Endothelial cell of umbilical vein (primary cell): ENCODE results near the gene RABL3. TPM values are rescaled to one million over a fixed set of nuclear protein-coding genes. Genes with fewer than 3 reads are reported as not detected.

Experiments
- BruUV-seq: library from RNA; stranded (reverse); fragments of 400-500 nt; replicated peaks from 2 replicates; lab custom pipeline; 2021; lab: Mats Ljungman, UMichigan
- CTCF ChIA-PET: fragments of 300-600, 350-600 bp; sonication (Branson Sonifier 250); formaldehyde crosslinking; loops from one replicate; lab custom pipeline; 2021; ENCODE audit warnings: antibody characterized with exemption, inconsistent platforms; lab: Charles Lee
- POLR2A ChIA-PET: fragments of 300-600, 350-600 bp; sonication (Branson Sonifier 250); formaldehyde crosslinking; loops from one replicate; lab custom pipeline; 2021; ENCODE audit warnings: antibody characterized with exemption, inconsistent platforms; lab: Charles Lee
- DNase-seq: peaks from one replicate; pipeline ENCODE4 v3.0.0-alpha.2; 2011; ENCODE audit warnings: low read depth, low spot score
- FAIRE-seq: peaks from 2 replicates; lab custom pipeline; 2011; peaks lifted over from hg19 to GRCh38; lab: Jason Lieb, UNC
- H2AFZ ChIP-seq: 2 replicates; pipeline ENCODE4 v1.6.0; 2012; ENCODE audit warnings: low read depth, low read length, control low read depth, inconsistent platforms
- H3K27ac ChIP-seq: 2 replicates; pipeline ENCODE4 v1.5.1; 2011; ENCODE audit warnings: low read depth, mild to moderate bottlenecking, control low read depth, low read length, moderate library complexity; ENCODE audit not compliant: insufficient read depth
- H3K27me3 ChIP-seq, 2 experiments: 2 replicates each; pipeline versions ENCODE4 v1.6.0 to v1.6.1; 2011; ENCODE audit warnings: low read length in 2 of 2, mixed read lengths in 1 of 2; ENCODE audit not compliant: control insufficient read depth in 2 of 2, insufficient read depth in 2 of 2
- H3K36me3 ChIP-seq, 2 experiments: 2 replicates in 1 of 2; 3 replicates in 1 of 2; pipeline ENCODE4 v1.5.1; 2011; ENCODE audit warnings: low read length in 2 of 2, mild to moderate bottlenecking in 1 of 2, moderate library complexity in 1 of 2; ENCODE audit not compliant: control insufficient read depth in 2 of 2, insufficient read depth in 2 of 2; ENCODE audit errors: extremely low read depth in 1 of 2
- H3K4me1 ChIP-seq: 3 replicates; pipeline ENCODE4 v1.5.1; 2011; ENCODE audit warnings: mild to moderate bottlenecking, low read length; ENCODE audit not compliant: control insufficient read depth, insufficient read depth; ENCODE audit errors: extremely low read depth
- H3K4me2 ChIP-seq: 2 replicates; pipeline ENCODE4 v1.6.1; 2011; ENCODE audit warnings: low read length, control low read depth, mixed read lengths; ENCODE audit not compliant: insufficient read depth
- H3K4me3 ChIP-seq, 3 experiments: fragments of 200-600 bp in 1 of 3; sonication (generic), shearing (Covaris generic) in 1 of 3; replicated peaks in 1 of 3; 2 replicates each; pipeline ENCODE4 v1.5.1; 2011 to 2016; ENCODE audit warnings: control low read depth in 3 of 3, low read length in 3 of 3, mild to moderate bottlenecking in 2 of 3, inconsistent platforms in 1 of 3, low read depth in 1 of 3, moderate library complexity in 1 of 3; ENCODE audit not compliant: insufficient read depth in 1 of 3
- H3K79me2 ChIP-seq: 2 replicates; pipeline ENCODE4 v1.6.0; 2012; ENCODE audit warnings: low read length, inconsistent platforms; ENCODE audit not compliant: control insufficient read depth, insufficient read depth
- H3K9ac ChIP-seq: replicated peaks from 2 replicates; pipeline ENCODE3; 2011; ENCODE audit warnings: low read length, control low read depth; ENCODE audit not compliant: insufficient read depth; ENCODE audit errors: extremely low read depth
- H3K9me1 ChIP-seq: replicated peaks from 3 replicates; pipeline ENCODE4 v1.6.0; 2011; ENCODE audit warnings: mild to moderate bottlenecking, low read length; ENCODE audit not compliant: control insufficient read depth, insufficient read depth; ENCODE audit errors: extremely low read depth
- H3K9me3 ChIP-seq: replicated peaks from 2 replicates; pipeline ENCODE4 v1.5.1; 2012; ENCODE audit warnings: low read length, inconsistent platforms; ENCODE audit not compliant: control insufficient read depth, insufficient read depth
- H4K20me1 ChIP-seq: replicated peaks from 2 replicates; pipeline ENCODE3; 2011; ENCODE audit warnings: mild to moderate bottlenecking, low read length; ENCODE audit not compliant: control insufficient read depth, insufficient read depth; ENCODE audit errors: extremely low read depth
- EZH2 ChIP-seq: IDR thresholded peaks from 2 replicates; pipeline ENCODE4 v1.6.1; 2012; ENCODE audit warnings: borderline replicate concordance, low read depth, mild to moderate bottlenecking, moderate library complexity, low read length, inconsistent platforms; ENCODE audit not compliant: severe bottlenecking
- FOS ChIP-seq: IDR thresholded peaks from 2 replicates; pipeline ENCODE4 v1.6.1; 2011; ENCODE audit warnings: mild to moderate bottlenecking, low read length, moderate library complexity, borderline replicate concordance; ENCODE audit not compliant: insufficient read depth
- GATA2 ChIP-seq: IDR thresholded peaks from 2 replicates; pipeline ENCODE4 v1.7.0; 2011; ENCODE audit warnings: low read depth, mild to moderate bottlenecking, moderate library complexity, mixed read lengths, low read length; ENCODE audit not compliant: insufficient read length, insufficient read depth
- JUN ChIP-seq: IDR thresholded peaks from 2 replicates; pipeline ENCODE4 v1.6.1; 2011; ENCODE audit warnings: borderline replicate concordance, low read depth; ENCODE audit not compliant: insufficient read length, insufficient read depth
- MYC ChIP-seq: IDR thresholded peaks from one replicate; pipeline ENCODE4 v1.6.1; 2011; ENCODE audit warnings: mild to moderate bottlenecking, low read depth, low read length
- POLR2A ChIP-seq: IDR thresholded peaks from 2 replicates; pipeline ENCODE4 v1.6.1; 2012; ENCODE audit warnings: low read depth, mild to moderate bottlenecking, control low read depth, low read length
- POLR2AphosphoS5 ChIP-seq: IDR thresholded peaks from 2 replicates; pipeline ENCODE4 v1.6.1; 2012; ENCODE audit warnings: low read depth, mild to moderate bottlenecking, control low read depth, low read length, moderate library complexity; ENCODE audit not compliant: insufficient read depth
- dilution Hi-C: fragments of 300-500 bp; cut with MboI; formaldehyde crosslinking; loops from one replicate; pipeline ENCODE4 v1.15.0; 2019; ENCODE audit warnings: low sequenced_read_pairs; ENCODE audit not compliant: extremely low pct_ligation_motif_present
- intact Hi-C: fragments of 100-400 bp; cut with micrococcal nuclease; formaldehyde crosslinking; loops from one replicate; pipeline ENCODE4 v1.10.0; 2022
- polyA plus RNA-seq, 4 experiments: library from polyadenylated mRNA; depleted of rRNA in 3 of 4; stranded (reverse) in 3 of 4; unstranded in 1 of 4; fragments of >200 nt; gene quantifications; 2 replicates each; pipeline versions ENCODE4 v1.2.1 to v1.2.3, GENCODE V29; 2011 to 2012; ENCODE audit warnings: missing spikeins in 1 of 4
- total RNA-seq: library from RNA; stranded (reverse); gene quantifications from 2 replicates; pipeline ENCODE4 v1.2.3, GENCODE V29; 2021
- TF ChIP-seq, protein P1 (sequence below): IDR thresholded peaks from 2 replicates; pipeline ENCODE4 v1.6.1; 2011; ENCODE audit not compliant: insufficient read depth, insufficient read length
- TF ChIP-seq, protein P2 (sequence below), 2 donors: IDR thresholded peaks; 1 replicate in 1 of 2; 2 replicates in 1 of 2; pipeline ENCODE4 v1.5.1; 2011; ENCODE audit warnings: low read length in 2 of 2, mild to moderate bottlenecking in 2 of 2, moderate library complexity in 2 of 2, control low read depth in 1 of 2, inconsistent platforms in 1 of 2, low read depth in 1 of 2; ENCODE audit not compliant: insufficient read depth in 1 of 2; ENCODE audit errors: extremely low read depth in 1 of 2

The RABL3 gene
- total and polyA plus RNA-seq, 2 donors (not counting 3 experiments of a cell fraction or from before 2014, with no cell fraction given), result 4.3 to 24.9 TPM

DNA sequence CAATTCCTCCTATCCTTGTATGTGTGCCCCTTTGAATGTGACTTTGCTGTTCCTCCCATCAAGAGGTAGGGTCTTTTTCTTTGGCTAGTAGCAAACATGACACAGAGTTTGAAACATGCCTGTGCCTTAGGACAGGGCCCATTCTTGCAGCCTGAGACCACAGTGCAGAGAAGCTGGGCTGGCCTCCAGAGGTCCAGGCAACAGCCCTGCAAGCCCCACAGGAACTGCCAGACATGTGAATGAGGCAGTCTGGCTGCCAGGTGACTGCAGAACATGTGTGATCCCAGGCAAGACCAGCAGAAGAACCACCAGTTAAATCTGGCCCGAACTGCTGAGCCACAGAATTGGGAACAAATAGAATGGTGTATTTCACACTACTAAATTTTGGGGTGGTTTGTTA lies 59.1 kb downstream of the RABL3 start:
- CTCF ChIA-PET, result no interaction called here
- FAIRE-seq (no peak), DNase-seq (no peak)
- no TSS peak for BruUV-seq
- Histone ChIP-seq H3K27me3 (no peaks in the 10 kb centered on the region), H3K4me3 (no peak overlapping the region), H3K27ac (no peak overlapping the region), H3K4me2 (no peak overlapping the region), H3K79me2 (no peaks in the 10 kb centered on the region), H3K4me1 (peaks cover 15% of the 10 kb centered on the region), H3K36me3 (no peaks in the 10 kb centered on the region), H3K9ac (no peak overlapping the region), H2AFZ (no peak overlapping the region), H3K9me3 (no peaks in the 10 kb centered on the region), H4K20me1 (no peaks in the 10 kb centered on the region), H3K9me1 (no peaks in the 10 kb centered on the region)
- TF ChIP-seq EZH2 (no peak), POLR2A (no peak), GATA2 (no peak), JUN (no peak), MYC (no peak), POLR2AphosphoS5 (no peak), FOS (no peak)
- TF ChIP-seq, protein P1, sequence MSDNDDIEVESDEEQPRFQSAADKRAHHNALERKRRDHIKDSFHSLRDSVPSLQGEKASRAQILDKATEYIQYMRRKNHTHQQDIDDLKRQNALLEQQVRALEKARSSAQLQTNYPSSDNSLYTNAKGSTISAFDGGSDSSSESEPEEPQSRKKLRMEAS, result no peak
- TF ChIP-seq, protein P2, sequence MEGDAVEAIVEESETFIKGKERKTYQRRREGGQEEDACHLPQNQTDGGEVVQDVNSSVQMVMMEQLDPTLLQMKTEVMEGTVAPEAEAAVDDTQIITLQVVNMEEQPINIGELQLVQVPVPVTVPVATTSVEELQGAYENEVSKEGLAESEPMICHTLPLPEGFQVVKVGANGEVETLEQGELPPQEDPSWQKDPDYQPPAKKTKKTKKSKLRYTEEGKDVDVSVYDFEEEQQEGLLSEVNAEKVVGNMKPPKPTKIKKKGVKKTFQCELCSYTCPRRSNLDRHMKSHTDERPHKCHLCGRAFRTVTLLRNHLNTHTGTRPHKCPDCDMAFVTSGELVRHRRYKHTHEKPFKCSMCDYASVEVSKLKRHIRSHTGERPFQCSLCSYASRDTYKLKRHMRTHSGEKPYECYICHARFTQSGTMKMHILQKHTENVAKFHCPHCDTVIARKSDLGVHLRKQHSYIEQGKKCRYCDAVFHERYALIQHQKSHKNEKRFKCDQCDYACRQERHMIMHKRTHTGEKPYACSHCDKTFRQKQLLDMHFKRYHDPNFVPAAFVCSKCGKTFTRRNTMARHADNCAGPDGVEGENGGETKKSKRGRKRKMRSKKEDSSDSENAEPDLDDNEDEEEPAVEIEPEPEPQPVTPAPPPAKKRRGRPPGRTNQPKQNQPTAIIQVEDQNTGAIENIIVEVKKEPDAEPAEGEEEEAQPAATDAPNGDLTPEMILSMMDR (IDR thresholded peaks at IDR 0.05; ENCODE audit: extremely low read depth in 1 of 2, insufficient read depth in 1 of 2, low read depth in 1 of 2, low read length in 2 of 2), result no peak
- POLR2A ChIA-PET, result no interaction called here
- dilution Hi-C loops (no loop called here), intact Hi-C loops (no loop called here)
